Upper lobe of left lung (tissue), 4 donors: ENCODE data around the gene CD163L1.

Source experiments
- CTCF ChIP-seq, 6 experiments: fragments of 450-650 bp in 4 of 6; fragments of 200-600 bp in 2 of 6; sonication (generic) in 2 of 6; IDR thresholded peaks; one replicate each; pipeline ENCODE4 v1.5.1; 2016 to 2019; ENCODE audit warnings: antibody characterized with exemption in 6 of 6
- EP300 ChIP-seq, 4 donors: sonication (generic); formaldehyde crosslinking; IDR thresholded peaks; one replicate each; pipeline ENCODE4 v1.5.1; 2017; ENCODE audit warnings: antibody characterized with exemption in 4 of 4, control low read depth in 2 of 4

DNA sequence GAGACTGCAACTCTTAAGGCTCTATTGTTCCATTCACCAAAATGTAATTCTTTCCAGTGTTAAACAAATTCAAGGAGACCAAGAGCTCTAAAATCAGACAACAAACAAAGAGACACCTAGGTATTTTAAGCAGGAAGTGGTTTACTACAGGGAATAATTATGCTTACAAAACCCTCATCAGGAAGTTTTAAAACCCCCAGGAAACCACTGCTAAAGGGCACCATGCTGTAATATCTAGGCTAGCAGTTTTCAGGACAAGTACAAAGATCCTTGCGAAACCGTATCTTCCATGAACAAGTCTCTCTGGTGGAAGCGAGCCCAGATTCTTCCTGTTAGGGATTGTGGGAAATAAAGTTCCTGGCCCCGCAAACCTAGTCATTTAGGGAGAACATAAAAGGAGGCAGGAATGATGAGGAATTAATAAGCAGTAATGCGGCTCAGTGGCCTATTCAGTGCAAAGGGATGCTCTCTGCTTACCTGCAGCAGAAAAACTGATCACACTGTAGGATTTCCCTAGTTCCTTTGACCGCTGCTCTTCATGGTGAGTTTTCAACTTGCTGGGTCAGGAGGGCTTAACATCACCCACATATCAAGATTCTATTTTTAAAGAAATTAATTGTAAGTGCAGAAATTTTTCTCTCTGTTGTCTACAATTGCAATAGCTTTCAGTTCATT, 97.3 kb downstream of the CD163L1 start:
- no peak for TF ChIP-seq EP300 (IDR thresholded peaks at IDR 0.05)
- TF ChIP-seq CTCF (IDR thresholded peaks at IDR 0.05) = no peak
